Fibroblast of skin of abdomen (primary cell): ENCODE data around the gene RTCA.
"Not testable (repeated sequence)": the region's sequence is repeated elsewhere in the genome, so short reads cannot be mapped to it uniquely, and the experiment has no call there.

Source experiments
- DNase-seq: peaks from one replicate; pipeline ENCODE4 v3.0.0-alpha.2; 2013

RTCA gene

GRCh38 chr1:100309863-100310262 is 43.8 kb downstream of the RTCA start:
- DNase-seq, result no peak

GRCh38 chr1:100313382-100313781 is 47.4 kb downstream of the RTCA start:
- no peak for DNase-seq

GRCh38 chr1:100316622-100317021 is 50.6 kb downstream of the RTCA start:
- no peak for DNase-seq

- DNase-seq, result no peak
Measured at GRCh38 chr1:100320311-100321099, 54.5 kb downstream of the RTCA start.

- no peak for DNase-seq
Measured at GRCh38 chr1:100321100-100321493, 55.1 kb downstream of the RTCA start.

GRCh38 chr1:100321506-100321905 is 55.5 kb downstream of the RTCA start:
- DNase-seq, result no peak

- DNase-seq, result peak; percentile 60
Measured at GRCh38 chr1:100322436-100323211, 56.6 kb downstream of the RTCA start.

- peak; percentile 25 for DNase-seq
Measured at GRCh38 chr1:100323419-100324106, 57.5 kb downstream of the RTCA start.

GRCh38 chr1:100325415-100326324 is 59.7 kb downstream of the RTCA start:
- DNase-seq, result no peak

GRCh38 chr1:100326325-100326670 is 60.3 kb downstream of the RTCA start:
- DNase-seq, result not testable (repeated sequence)

GRCh38 chr1:100328133-100328532 is 62.1 kb downstream of the RTCA start:
- no peak for DNase-seq

- peak; percentile 68 for DNase-seq
Measured at GRCh38 chr1:100331146-100331545, 65.1 kb downstream of the RTCA start.

GRCh38 chr1:100332331-100332730 is 66.3 kb downstream of the RTCA start:
- DNase-seq, result no peak

GRCh38 chr1:100335436-100335835 is 69.4 kb downstream of the RTCA start:
- no peak for DNase-seq

- DNase-seq, result not testable (repeated sequence)
Measured at GRCh38 chr1:100337878-100338277, 71.9 kb downstream of the RTCA start.

- not testable (repeated sequence) for DNase-seq
Measured at GRCh38 chr1:100339735-100340134, 73.7 kb downstream of the RTCA start.

- DNase-seq, result no peak
Measured at GRCh38 chr1:100340494-100340893, 74.5 kb downstream of the RTCA start.

- no peak for DNase-seq
Measured at GRCh38 chr1:100342348-100342747, 76.3 kb downstream of the RTCA start.
